Measurements from ENCODE around the gene TMEM134. TPM values are rescaled to one million over a fixed set of nuclear protein-coding genes. Genes with fewer than 3 reads are reported as not detected.
"Not testable (repeated sequence)": the region's sequence is repeated elsewhere in the genome, so short reads cannot be mapped to it uniquely, and the experiment has no call there.

TMEM134 gene
- polyA plus RNA-seq, 2 of the 4 experiments (the other 2 are of a cell fraction): 18.8 to 20.6 TPM

DNA sequence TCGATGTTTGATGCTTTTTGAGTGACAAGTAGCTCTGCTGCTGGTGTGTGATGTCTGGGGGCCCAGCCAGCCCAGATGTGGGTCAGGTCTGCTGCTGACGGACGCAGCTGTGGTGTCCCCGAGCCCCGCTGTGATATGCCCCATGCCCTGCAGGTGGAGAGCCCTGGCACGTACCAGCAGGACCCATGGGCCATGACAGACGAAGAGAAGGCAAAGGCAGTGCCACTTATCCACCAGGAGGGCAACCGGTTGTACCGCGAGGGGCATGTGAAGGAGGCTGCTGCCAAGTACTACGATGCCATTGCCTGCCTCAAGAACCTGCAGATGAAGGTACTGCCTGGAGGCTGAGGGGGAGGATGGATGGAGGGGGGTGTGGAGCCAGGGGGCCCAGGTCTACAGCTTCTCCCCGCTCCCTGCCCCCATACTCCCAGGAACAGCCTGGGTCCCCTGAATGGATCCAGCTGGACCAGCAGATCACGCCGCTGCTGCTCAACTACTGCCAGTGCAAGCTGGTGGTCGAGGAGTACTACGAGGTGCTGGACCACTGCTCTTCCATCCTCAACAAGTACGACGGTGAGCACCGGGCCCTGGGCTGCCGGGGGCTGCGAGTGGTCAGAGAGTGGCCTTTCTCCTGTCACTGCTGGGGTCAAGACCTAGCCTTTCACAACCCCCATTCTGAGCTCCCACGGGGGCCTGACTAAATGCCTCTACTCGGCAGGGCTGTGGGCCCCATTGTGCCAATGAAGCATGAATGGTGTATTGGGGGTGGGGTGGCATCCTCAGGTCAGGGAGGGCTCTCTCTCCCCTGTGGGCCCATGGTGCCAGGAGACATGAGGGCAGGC is 21.1 kb upstream of the TMEM134 start:
- ATAC-seq: peak; percentile 25 to 40; a peak in 5 of 6 replicates
- H3K4me3 ChIP-seq: no peak overlapping the region
- ChIA-PET CTCF (interaction anchor here (1.0 to 2.6 kb wide), 3 partner anchors 51 to 139 kb away, joined by 3 to 7 read pairs (median 4); no protein-coding TSS in a partner anchor), POLR2A (no interaction called here)
- H3K4me2 ChIP-seq: no peak overlapping the region
- no peak for DNase-seq (ENCODE audit: low read depth in 1 of 2, low spot score in 1 of 2)
- no peaks in the 10 kb centered on the region for H3K4me1 ChIP-seq
- no peak overlapping the region for H3K27ac ChIP-seq
- H3K9me3 ChIP-seq: no peaks in the 10 kb centered on the region
- peak; percentile 59; the same call in 1 of the 2 replicates for TF ChIP-seq POLR2AphosphoS2 (conservative IDR thresholded peaks at IDR 0.05; ENCODE audit: low read length)
- TF ChIP-seq CHD4 (IDR thresholded peaks at IDR 0.05; ENCODE audit: borderline replicate concordance): no peak
- 90% methylated on average over 21 of the region's 23 CpGs for WGBS (ENCODE audit: missing lambda C conversion rate)
- FAIRE-seq: no peak

DNA sequence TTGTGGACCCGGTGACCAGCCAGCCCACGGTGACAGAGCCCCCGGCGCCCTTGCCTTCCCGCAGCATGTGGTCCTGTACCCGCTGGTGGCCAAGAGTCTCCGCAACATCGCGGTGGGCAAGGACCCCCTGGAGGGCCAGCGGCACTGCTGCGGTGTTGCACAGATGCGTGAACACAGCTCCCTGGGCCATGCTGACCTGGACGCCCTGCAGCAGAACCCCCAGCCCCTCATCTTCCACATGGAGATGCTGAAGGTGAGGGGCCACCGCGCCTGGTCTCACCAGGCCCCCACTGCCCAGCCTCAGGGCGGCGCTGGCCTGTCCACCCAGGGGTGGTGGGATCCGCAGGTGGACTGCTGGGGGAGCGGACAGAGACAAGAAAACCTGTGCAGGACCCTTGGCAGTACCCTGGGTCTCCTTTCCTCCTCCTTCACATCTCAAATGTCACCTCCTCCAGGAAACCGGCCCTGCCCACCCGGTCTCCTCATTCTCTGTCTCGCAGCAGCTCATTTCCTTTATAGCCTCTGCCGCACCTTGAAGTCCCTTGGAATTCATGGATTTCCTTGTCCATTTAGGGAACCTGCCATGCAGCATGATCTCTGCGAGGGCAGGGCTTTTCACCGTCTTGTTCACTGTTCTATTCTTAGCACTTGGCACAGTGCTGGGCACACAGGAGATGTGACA is 20.3 kb upstream of the TMEM134 start:
- Histone ChIP-seq H3K4me3 (no peak overlapping the region), H3K27ac (no peak overlapping the region), H3K9me3 (no peaks in the 10 kb centered on the region), H3K4me2 (no peak overlapping the region), H3K4me1 (no peaks in the 10 kb centered on the region)
- ATAC-seq (no peak), FAIRE-seq (no peak), DNase-seq (ENCODE audit: low read depth in 1 of 2, low spot score in 1 of 2) (no peak)
- ChIA-PET CTCF (interaction anchor here (1.3 to 2.6 kb wide), 3 partner anchors 19 to 138 kb away, joined by 4 to 7 read pairs (median 6); no protein-coding TSS in a partner anchor), POLR2A (no interaction called here)
- WGBS (ENCODE audit: missing lambda C conversion rate): 86% methylated on average over 12 of the region's 25 CpGs
- no peak for TF ChIP-seq RNF2 (IDR thresholded peaks at IDR 0.05; ENCODE audit: borderline replicate concordance, low read depth)

- ATAC-seq: no peak
- Histone ChIP-seq H3K4me1 (peaks cover 11% of the 10 kb centered on the region; the same call in 2 of the 3 replicates), H3K9me3 (no peaks in the 10 kb centered on the region), H3K4me3 (no peak overlapping the region), H3K27ac (no peak overlapping the region), H3K4me2 (no peak overlapping the region)
- WGBS (ENCODE audit: missing lambda C conversion rate): 92% methylated on average over 16 of the region's 20 CpGs
- no peak for DNase-seq (ENCODE audit: low read depth in 1 of 2, low spot score in 1 of 2)
- POLR2A ChIA-PET: no interaction called here
- CTCF ChIA-PET: interaction anchor here (1.5 to 1.9 kb wide), 2 partner anchors 85 to 141 kb away, joined by 3 to 4 read pairs; partner anchors contain the start of gene PPP1CA
- TF ChIP-seq RAD21 (conservative IDR thresholded peaks at IDR 0.05 in 1 of 2, IDR thresholded peaks at IDR 0.05 in 1 of 2) (no peak), EP300 (IDR thresholded peaks at IDR 0.05) (no peak), BHLHE40 (IDR thresholded peaks at IDR 0.05; ENCODE audit: low read depth, low read length) (no peak), HDAC2 (IDR thresholded peaks at IDR 0.05) (no peak), ZC3H11A (IDR thresholded peaks at IDR 0.05) (no peak), ESRRA (IDR thresholded peaks at IDR 0.05; ENCODE audit: borderline replicate concordance, low read length) (no peak), MAZ (IDR thresholded peaks at IDR 0.05; ENCODE audit: borderline replicate concordance, low read depth, low read length) (no peak), CEBPB (IDR thresholded peaks at IDR 0.05) (no peak), FOSL2 (IDR thresholded peaks at IDR 0.05) (no peak), FOSL2 (CRISPR knock-in tag; IDR thresholded peaks at IDR 0.05) (no peak), FOXS1 (CRISPR knock-in tag; IDR thresholded peaks at IDR 0.05) (no peak), TFCP2L1 (CRISPR knock-in tag; IDR thresholded peaks at IDR 0.05) (no peak), ZFP36 (IDR thresholded peaks at IDR 0.05; ENCODE audit: borderline replicate concordance, partially characterized antibody) (no peak)
- TF ChIP-seq, protein P1, sequence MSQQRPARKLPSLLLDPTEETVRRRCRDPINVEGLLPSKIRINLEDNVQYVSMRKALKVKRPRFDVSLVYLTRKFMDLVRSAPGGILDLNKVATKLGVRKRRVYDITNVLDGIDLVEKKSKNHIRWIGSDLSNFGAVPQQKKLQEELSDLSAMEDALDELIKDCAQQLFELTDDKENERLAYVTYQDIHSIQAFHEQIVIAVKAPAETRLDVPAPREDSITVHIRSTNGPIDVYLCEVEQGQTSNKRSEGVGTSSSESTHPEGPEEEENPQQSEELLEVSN (IDR thresholded peaks at IDR 0.05; ENCODE audit: borderline replicate concordance, low read depth): no peak
- TF ChIP-seq, protein P2, sequence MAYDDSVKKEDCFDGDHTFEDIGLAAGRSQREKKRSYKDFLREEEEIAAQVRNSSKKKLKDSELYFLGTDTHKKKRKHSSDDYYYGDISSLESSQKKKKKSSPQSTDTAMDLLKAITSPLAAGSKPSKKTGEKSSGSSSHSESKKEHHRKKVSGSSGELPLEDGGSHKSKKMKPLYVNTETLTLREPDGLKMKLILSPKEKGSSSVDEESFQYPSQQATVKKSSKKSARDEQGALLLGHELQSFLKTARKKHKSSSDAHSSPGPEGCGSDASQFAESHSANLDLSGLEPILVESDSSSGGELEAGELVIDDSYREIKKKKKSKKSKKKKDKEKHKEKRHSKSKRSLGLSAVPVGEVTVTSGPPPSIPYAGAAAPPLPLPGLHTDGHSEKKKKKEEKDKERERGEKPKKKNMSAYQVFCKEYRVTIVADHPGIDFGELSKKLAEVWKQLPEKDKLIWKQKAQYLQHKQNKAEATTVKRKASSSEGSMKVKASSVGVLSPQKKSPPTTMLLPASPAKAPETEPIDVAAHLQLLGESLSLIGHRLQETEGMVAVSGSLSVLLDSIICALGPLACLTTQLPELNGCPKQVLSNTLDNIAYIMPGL (CRISPR knock-in tag; IDR thresholded peaks at IDR 0.05; ENCODE audit: borderline replicate concordance): no peak
- TF ChIP-seq, protein P3, sequence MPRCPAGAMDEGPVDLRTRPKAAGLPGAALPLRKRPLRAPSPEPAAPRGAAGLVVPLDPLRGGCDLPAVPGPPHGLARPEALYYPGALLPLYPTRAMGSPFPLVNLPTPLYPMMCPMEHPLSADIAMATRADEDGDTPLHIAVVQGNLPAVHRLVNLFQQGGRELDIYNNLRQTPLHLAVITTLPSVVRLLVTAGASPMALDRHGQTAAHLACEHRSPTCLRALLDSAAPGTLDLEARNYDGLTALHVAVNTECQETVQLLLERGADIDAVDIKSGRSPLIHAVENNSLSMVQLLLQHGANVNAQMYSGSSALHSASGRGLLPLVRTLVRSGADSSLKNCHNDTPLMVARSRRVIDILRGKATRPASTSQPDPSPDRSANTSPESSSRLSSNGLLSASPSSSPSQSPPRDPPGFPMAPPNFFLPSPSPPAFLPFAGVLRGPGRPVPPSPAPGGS (IDR thresholded peaks at IDR 0.05): no peak
- no peak for FAIRE-seq
Measured at GRCh38 chr11:67486481-67487195, 17.6 kb upstream of the TMEM134 start.

- H3K4me2 ChIP-seq; DNase-seq (ENCODE audit: low read depth in 1 of 2, low spot score in 1 of 2); H3K9me3 ChIP-seq; H3K4me3 ChIP-seq; POLR2A ChIA-PET; H3K27ac ChIP-seq; ATAC-seq; FAIRE-seq: not testable (repeated sequence)
- CTCF ChIA-PET: interaction anchor here (1.5 to 1.9 kb wide), 2 partner anchors 84 to 140 kb away, joined by 3 to 4 read pairs; partner anchors contain the start of gene PPP1CA
- H3K4me1 ChIP-seq: peaks cover 11% of the 10 kb centered on the region; the same call in 2 of the 3 replicates
- WGBS (ENCODE audit: missing lambda C conversion rate): 85% methylated on average over 7 of the region's 7 CpGs
Measured at GRCh38 chr11:67485873-67486361, 16.9 kb upstream of the TMEM134 start.

All from A549 (cell line).